Lower lobe of right lung (tissue), 2 donors: Measurements from ENCODE around the gene PECR. TPM values are rescaled to one million over a fixed set of nuclear protein-coding genes. Genes with fewer than 3 reads are reported as not detected.

Source experiments
- ATAC-seq, 2 donors: fragments of 200-7000 bp; cut with Tn5 transposase; one replicate each; pipeline ENCODE4 v1.9.1; 2020 to 2022; ENCODE audit warnings: mild to moderate bottlenecking in 2 of 2, moderate library complexity in 2 of 2
- DNase-seq: peaks from one replicate; pipeline ENCODE4 v3.0.0-alpha.2; 2020
- H3K27ac ChIP-seq: fragments of 200-600 bp; one replicate; pipeline ENCODE4 v1.8.0; 2022
- H3K27me3 ChIP-seq: fragments of 200-600 bp; one replicate; pipeline ENCODE4 v1.8.0; 2022; ENCODE audit warnings: low read depth
- H3K36me3 ChIP-seq: fragments of 200-600 bp; one replicate; pipeline ENCODE4 v1.8.0; 2022; ENCODE audit warnings: mild to moderate bottlenecking
- H3K4me1 ChIP-seq: fragments of 200-600 bp; one replicate; pipeline ENCODE4 v1.8.0; 2022
- H3K4me3 ChIP-seq: fragments of 200-600 bp; one replicate; pipeline ENCODE4 v1.8.0; 2022; ENCODE audit warnings: mild to moderate bottlenecking
- H3K9me3 ChIP-seq: fragments of 200-600 bp; one replicate; pipeline ENCODE4 v1.8.0; 2022
- intact Hi-C: fragments of 100-400 bp; cut with DNase I; formaldehyde crosslinking; loops from one replicate; pipeline ENCODE4 v1.11.0; 2022
- total RNA-seq: library from RNA; stranded (reverse); fragmentation: NEBNext Ultra II Directional; extraction: Animal tissue kit (Norgen Biotek cat#: 25700); gene quantifications from one replicate; pipeline ENCODE4 v1.2.1, GENCODE V29; 2021
- TF ChIP-seq, protein P1 (sequence below): fragments of 200-600 bp; IDR thresholded peaks from one replicate; pipeline ENCODE4 v1.8.0; 2022; ENCODE audit warnings: antibody characterized with exemption, mild to moderate bottlenecking
- donor health status: DM: no; HTN: yes; CAD: no; lungs with severe emphysema.

The PECR gene
- total RNA-seq, 1 donor from 2014 or later: 18.5 TPM

- H3K27ac ChIP-seq: no peak overlapping the region
- no peak for ATAC-seq
- intact Hi-C loops: no loop called here
These were observed 30.3 kb downstream of the PECR start for GRCh38 chr2:216051350-216051749.

DNA sequence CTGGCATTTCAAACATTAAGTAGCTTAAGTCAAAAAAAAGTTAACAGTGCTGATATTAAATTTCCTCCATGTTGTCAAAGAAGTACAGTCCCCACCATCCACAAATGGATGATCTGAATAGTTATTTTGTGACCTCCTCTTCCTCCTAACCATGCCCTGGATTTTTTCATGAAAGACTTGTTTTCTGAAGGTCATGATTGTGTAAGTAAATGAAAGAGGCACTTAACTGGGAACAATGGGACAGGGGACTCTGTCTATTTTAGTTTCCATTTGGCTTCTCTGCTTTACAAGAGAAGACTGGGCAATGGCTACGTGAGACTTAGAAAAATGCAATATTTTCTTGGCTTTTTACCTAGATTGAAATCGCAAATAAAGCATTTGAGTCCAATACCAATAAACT lies 32.2 kb downstream of the PECR start:
- Histone ChIP-seq H3K9me3 (no peaks in the 10 kb centered on the region), H3K4me3 (no peak overlapping the region), H3K27me3 (no peaks in the 10 kb centered on the region), H3K27ac (no peak overlapping the region), H3K4me1 (no peaks in the 10 kb centered on the region), H3K36me3 (peaks cover 28% of the 10 kb centered on the region)
- TF ChIP-seq, protein P1, sequence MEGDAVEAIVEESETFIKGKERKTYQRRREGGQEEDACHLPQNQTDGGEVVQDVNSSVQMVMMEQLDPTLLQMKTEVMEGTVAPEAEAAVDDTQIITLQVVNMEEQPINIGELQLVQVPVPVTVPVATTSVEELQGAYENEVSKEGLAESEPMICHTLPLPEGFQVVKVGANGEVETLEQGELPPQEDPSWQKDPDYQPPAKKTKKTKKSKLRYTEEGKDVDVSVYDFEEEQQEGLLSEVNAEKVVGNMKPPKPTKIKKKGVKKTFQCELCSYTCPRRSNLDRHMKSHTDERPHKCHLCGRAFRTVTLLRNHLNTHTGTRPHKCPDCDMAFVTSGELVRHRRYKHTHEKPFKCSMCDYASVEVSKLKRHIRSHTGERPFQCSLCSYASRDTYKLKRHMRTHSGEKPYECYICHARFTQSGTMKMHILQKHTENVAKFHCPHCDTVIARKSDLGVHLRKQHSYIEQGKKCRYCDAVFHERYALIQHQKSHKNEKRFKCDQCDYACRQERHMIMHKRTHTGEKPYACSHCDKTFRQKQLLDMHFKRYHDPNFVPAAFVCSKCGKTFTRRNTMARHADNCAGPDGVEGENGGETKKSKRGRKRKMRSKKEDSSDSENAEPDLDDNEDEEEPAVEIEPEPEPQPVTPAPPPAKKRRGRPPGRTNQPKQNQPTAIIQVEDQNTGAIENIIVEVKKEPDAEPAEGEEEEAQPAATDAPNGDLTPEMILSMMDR: no peak
- no peak for DNase-seq
- intact Hi-C loops: no loop called here
- no peak for ATAC-seq

More at GRCh38 chr2:216051350-216051749, 30.3 kb downstream of the PECR start:
- peaks cover 24% of the 10 kb centered on the region for H3K36me3 ChIP-seq
- no peaks in the 10 kb centered on the region for H3K27me3 ChIP-seq
- no peak for DNase-seq
- TF ChIP-seq, protein P1: no peak
- H3K4me1 ChIP-seq: no peaks in the 10 kb centered on the region
- H3K4me3 ChIP-seq: no peak overlapping the region
- no peaks in the 10 kb centered on the region for H3K9me3 ChIP-seq

- ATAC-seq: no peak
- TF ChIP-seq, protein P1: no peak
- no peaks in the 10 kb centered on the region for H3K9me3 ChIP-seq
- peaks cover 42% of the 10 kb centered on the region for H3K36me3 ChIP-seq
- H3K27ac ChIP-seq: no peak overlapping the region
- intact Hi-C loops: no loop called here
- no peak overlapping the region for H3K4me3 ChIP-seq
- DNase-seq: no peak
- no peaks in the 10 kb centered on the region for H3K27me3 ChIP-seq
- no peaks in the 10 kb centered on the region for H3K4me1 ChIP-seq
These were observed 34.2 kb downstream of the PECR start for GRCh38 chr2:216047397-216047796.

DNA sequence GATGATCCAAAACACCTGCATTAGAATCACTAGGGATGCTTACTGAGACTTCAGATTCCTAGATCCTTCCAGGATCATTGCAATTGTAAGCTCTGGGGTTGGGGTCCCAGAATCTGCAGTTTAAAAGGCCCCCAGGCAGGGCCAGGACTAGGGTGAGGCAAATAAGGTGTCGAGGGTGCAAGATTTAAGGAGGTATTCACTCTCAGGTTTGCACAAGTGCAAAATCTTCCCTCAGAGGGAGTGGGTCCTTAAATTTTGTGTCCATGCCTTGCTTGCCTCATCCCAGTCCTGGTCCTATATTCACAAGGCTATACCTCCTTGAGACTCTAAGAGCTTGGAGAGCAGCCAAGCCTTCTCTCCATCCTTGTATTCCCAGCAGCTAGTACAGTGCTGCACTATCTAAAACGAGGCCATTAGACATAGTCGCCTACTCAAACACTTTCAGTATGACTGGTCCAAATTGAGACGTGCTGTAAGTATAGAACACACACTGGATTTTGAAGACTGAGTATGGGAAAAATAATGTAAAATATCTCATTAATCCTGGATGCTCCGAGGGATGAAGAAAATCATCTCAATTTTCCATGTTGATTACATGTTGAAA lies 36.6 kb downstream of the PECR start:
- Histone ChIP-seq H3K9me3 (no peaks in the 10 kb centered on the region), H3K4me3 (no peak overlapping the region), H3K36me3 (peaks cover 64% of the 10 kb centered on the region), H3K27ac (no peak overlapping the region), H3K4me1 (no peaks in the 10 kb centered on the region), H3K27me3 (no peaks in the 10 kb centered on the region)
- intact Hi-C loops: no loop called here
- no peak for DNase-seq
- no peak for ATAC-seq
- TF ChIP-seq, protein P1: no peak

- Histone ChIP-seq H3K4me1 (no peaks in the 10 kb centered on the region), H3K4me3 (no peak overlapping the region), H3K27me3 (no peaks in the 10 kb centered on the region), H3K36me3 (peaks cover 68% of the 10 kb centered on the region), H3K27ac (no peak overlapping the region), H3K9me3 (no peaks in the 10 kb centered on the region)
- DNase-seq: no peak
- intact Hi-C loops: no loop called here
- TF ChIP-seq, protein P1: no peak
- no peak for ATAC-seq
These were observed 37.7 kb downstream of the PECR start for GRCh38 chr2:216043949-216044348.
